Activated gamma-delta T cell treated with Interleukin-2 at 50 U/mL for 16 hours (primary cell): ENCODE data around the gene SDHB.

Source experiments
- DNase-seq: peaks from one replicate; pipeline ENCODE4 v3.0.0-alpha.2; 2020

The SDHB gene

GRCh38 chr1:17043676-17044075 lies 10.2 kb downstream of the SDHB start:
- DNase-seq: no peak

- no peak for DNase-seq
These were observed 13.7 kb downstream of the SDHB start for GRCh38 chr1:17040135-17040534.

- no peak for DNase-seq
These were observed 14.3 kb downstream of the SDHB start for GRCh38 chr1:17039522-17039921.

GRCh38 chr1:17033481-17033880 lies 20.4 kb downstream of the SDHB start:
- DNase-seq: no peak

- DNase-seq: no peak
These were observed 21.1 kb downstream of the SDHB start for GRCh38 chr1:17032741-17033140.

- no peak for DNase-seq
These were observed 22.4 kb downstream of the SDHB start for GRCh38 chr1:17031436-17031835.

- DNase-seq: no peak
These were observed 23.6 kb downstream of the SDHB start for GRCh38 chr1:17030206-17030605.

- no peak for DNase-seq
These were observed 25.1 kb downstream of the SDHB start for GRCh38 chr1:17028662-17029188.

- DNase-seq: no peak
These were observed 25.9 kb downstream of the SDHB start for GRCh38 chr1:17027900-17028299.

GRCh38 chr1:17027403-17027802 lies 26.4 kb downstream of the SDHB start:
- no peak for DNase-seq

- DNase-seq: no peak
These were observed 29.1 kb downstream of the SDHB start for GRCh38 chr1:17024721-17025120.

GRCh38 chr1:17023573-17023972 lies 30.3 kb downstream of the SDHB start:
- no peak for DNase-seq

- DNase-seq: no peak
These were observed 30.7 kb downstream of the SDHB start for GRCh38 chr1:17023102-17023501.

- no peak for DNase-seq
These were observed 31.9 kb downstream of the SDHB start for GRCh38 chr1:17021896-17022295.

- no peak for DNase-seq
These were observed 33.3 kb downstream of the SDHB start for GRCh38 chr1:17020502-17020901.

- no peak for DNase-seq
These were observed 35.0 kb downstream of the SDHB start for GRCh38 chr1:17018849-17019248.

GRCh38 chr1:17017435-17017834 lies 36.4 kb downstream of the SDHB start:
- no peak for DNase-seq

GRCh38 chr1:17016317-17016661 lies 37.5 kb downstream of the SDHB start:
- no peak for DNase-seq

GRCh38 chr1:17014671-17015567 lies 38.9 kb downstream of the SDHB start:
- DNase-seq: no peak

- no peak for DNase-seq
These were observed 40.1 kb downstream of the SDHB start for GRCh38 chr1:17013491-17014320.

GRCh38 chr1:17012775-17013490 lies 40.9 kb downstream of the SDHB start:
- no peak for DNase-seq

- peak; percentile 78 for DNase-seq
These were observed 42.2 kb downstream of the SDHB start, which contains the start of gene ATP13A2 for GRCh38 chr1:17011439-17012307. Gene ATP13A2 (minus strand): TSS chr1:17011928. CDS start chr1:17011738, 190 bp downstream.
